GM19193 (cell line): ENCODE results near the gene ATP1A4.

Source experiments
- POLR2A ChIP-seq: IDR thresholded peaks from 4 replicates; pipeline ENCODE4 v1.6.1; 2011; ENCODE audit not compliant: insufficient read depth, insufficient read length; ENCODE audit errors: extremely low read depth

ATP1A4 gene

DNA sequence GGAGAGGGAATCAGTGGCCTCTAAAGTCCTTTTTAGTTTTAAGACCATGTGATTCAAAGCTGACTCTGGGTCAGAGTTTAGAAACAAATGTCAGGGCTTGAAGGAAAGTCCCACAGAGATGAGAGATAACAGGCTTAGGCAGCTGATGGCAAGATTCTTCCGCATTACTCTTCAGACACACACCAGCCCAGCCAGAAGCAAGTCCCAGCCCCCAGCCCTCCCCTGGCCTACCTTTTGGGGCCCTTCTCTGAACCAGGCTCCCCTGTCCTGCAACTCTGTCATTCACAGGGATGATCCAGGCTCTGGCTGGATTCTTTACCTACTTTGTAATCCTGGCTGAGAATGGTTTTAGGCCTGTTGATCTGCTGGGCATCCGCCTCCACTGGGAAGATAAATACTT is 25.8 kb downstream of the ATP1A4 start:
- TF ChIP-seq POLR2A = no peak

- TF ChIP-seq POLR2A = no peak
Measured at GRCh38 chr1:160177667-160178066, 26.3 kb downstream of the ATP1A4 start.

- TF ChIP-seq POLR2A = no peak
Measured at GRCh38 chr1:160178731-160179130, 27.3 kb downstream of the ATP1A4 start.

GRCh38 chr1:160179336-160179735 is 27.9 kb downstream of the ATP1A4 start:
- TF ChIP-seq POLR2A = no peak

GRCh38 chr1:160186246-160186645 is 34.8 kb downstream of the ATP1A4 start:
- no peak for TF ChIP-seq POLR2A

DNA sequence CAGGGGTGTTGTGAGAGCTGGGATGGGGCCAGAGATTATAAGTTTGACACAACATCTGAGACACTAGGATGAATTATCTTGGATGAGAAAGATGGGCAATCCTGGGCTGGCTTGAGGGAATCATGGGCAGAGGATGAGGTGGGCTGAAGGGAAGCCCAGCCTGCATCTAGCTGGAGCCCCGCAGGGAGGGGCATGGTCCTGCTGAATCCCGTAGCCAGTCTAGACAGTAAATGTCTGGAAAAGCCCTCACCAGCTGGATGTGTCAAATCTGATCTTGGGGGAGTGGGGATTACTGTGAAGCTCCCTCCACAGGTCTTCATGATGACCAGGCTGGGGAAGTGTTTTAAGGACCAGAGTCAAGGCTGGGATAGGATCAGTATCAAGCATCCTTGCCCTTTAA is 35.3 kb downstream of the ATP1A4 start:
- no peak for TF ChIP-seq POLR2A

DNA sequence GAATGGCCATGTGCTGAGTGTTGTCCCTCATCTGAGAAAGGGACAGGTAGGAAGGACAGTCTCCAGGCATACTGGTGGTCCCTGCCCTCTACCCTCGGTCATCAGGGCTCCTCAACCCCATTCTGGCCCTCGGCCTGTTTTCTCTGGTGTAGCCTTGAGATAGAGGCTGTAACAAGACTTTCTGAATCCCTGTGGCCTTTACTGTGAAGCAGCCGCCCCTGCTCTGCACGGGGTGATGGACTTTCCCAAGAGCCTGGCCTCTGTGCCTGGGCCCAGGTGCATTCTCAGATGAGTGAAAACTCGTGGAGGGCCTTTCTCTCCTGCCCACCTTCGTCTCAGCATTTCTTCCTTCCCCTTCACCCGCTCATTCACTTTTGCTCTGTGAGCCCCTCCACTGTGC is 36.0 kb downstream of the ATP1A4 start:
- TF ChIP-seq POLR2A = no peak

DNA sequence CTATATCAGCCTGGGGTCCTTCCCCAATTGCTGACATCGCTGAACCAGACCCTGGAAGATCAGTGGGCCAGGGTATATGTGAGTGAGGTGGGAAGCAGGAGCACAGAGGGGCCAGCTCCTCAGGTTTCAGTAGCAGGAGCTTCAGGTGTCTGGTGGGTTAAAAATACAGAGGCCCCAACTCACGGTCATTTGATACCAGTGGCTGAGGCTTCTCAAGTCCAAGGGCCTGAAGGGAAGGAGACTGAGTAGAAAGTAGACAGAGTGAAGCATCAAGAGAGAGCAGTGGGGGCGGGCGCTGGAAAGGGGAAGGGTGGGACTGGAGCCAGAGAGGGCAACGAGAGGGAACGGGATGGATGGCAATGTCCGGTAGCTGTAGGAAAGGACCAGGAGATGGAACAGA is 36.9 kb downstream of the ATP1A4 start:
- TF ChIP-seq POLR2A = no peak

DNA sequence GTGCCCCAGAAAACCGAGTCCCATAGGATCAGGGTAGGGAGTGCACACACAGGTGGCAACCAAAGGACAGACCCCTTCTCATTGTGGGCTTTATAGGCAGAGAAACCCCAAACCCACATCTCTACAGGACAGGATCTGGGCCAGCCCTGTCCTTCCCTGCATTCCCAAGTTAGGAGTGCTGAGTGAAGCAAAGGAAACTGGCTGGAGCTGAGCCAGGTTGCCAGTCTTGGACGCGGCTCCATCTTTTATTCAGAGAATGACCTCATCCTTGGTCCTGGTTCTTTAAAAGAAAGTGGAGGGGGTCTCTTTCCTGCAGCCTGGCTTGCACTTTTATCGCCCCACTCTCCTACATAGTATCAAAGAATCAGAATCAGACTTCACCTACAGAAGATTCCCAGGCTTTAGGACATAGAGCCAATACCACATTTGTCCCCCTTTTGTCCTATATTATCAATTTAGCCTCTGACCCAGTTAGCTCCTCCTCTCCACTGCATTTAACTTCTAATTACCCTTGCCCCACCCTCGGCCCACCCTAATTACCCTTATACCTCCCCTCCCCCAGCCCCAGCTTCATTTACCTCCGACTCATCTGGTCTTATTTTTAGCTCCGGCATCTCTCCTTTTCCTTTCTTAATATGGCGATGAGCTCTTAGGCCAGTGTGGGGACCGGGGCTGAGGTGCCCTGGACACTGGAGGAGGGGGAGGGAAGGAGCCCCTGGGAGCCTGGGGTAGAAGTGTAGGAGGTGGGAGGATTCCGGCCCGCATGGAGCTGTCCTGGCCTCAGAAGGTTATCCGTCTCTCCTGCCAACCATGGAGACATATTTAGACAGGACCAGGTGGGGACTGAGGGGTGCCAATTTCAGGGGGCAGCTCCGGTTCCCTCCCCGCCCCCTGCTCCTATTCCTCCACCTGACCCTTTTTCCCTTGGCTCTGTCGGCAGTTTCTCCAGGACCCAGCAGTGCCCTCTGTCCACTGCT is 38.5 kb downstream of the ATP1A4 start, which contains the start of gene CASQ1:
Gene CASQ1 (plus strand): TSS at position 927 of the 977 bp plus-strand sequence. CDS start 177 bp downstream, outside the sequence.
- no peak for TF ChIP-seq POLR2A

GRCh38 chr1:160191756-160192155 is 40.4 kb downstream of the ATP1A4 start:
- TF ChIP-seq POLR2A = no peak

DNA sequence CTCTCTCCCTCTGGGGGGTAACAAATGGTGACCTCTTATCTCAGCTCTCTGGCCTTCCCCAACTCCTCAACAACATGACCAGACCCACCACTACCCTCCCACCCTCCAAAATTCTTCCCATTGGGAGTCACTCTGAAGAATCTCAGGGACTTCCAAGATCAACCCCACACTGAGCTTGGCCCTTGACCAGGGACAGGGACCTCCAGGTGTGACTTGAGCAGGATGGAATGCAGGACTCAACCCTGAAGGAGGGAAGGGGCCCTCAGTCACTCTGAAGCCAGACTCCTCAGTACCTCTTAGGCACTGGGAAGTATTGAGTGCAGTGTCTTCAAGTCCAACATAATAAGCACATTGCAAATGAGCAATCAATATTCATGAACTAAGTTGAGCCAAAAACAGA is 40.8 kb downstream of the ATP1A4 start:
- no peak for TF ChIP-seq POLR2A

GRCh38 chr1:160193091-160193819 is 41.9 kb downstream of the ATP1A4 start:
- TF ChIP-seq POLR2A = no peak

DNA sequence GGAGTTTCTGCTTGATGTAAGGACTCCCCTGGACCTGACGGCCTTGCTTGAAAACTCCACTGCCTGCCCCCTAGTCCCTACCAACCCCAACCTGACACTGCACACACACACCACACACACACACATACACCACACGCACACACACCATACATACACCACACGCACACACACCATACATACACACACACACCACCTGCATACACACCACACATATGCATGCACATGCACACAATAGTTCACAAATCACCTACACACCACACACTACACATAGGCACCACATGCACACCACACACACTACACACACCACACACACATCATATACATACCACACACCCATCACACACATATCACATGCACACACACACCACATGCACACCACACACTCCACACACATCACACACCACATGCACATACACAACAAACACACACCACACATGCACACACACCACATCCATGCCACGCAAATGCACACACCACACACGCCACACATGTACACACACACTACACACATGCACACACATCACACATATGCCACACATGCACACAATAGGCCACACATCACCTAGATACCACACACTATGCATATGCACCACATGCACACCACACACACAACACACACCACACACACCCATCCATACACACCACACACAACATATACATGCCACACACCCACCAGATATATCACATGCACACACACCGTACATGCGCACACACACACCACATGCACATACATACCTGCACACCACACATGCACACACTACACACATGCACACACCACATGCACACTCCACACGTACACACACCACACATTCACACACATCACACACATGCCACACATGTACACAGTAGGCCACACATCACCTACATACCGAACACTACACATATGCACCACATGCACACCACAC is 42.7 kb downstream of the ATP1A4 start:
- TF ChIP-seq POLR2A = no peak

- TF ChIP-seq POLR2A = no peak
Measured at GRCh38 chr1:160194737-160195059, 43.3 kb downstream of the ATP1A4 start.

GRCh38 chr1:160196143-160196542 is 44.7 kb downstream of the ATP1A4 start:
- TF ChIP-seq POLR2A = no peak
